OCI-LY1 (cell line): Measurements from ENCODE around the gene CLIC2.

Experiments used
- H2AFZ ChIP-seq: fragments of 200-600 bp; sonication (generic), shearing (Covaris generic); 2 replicates; pipeline ENCODE4 v1.6.0; 2014; ENCODE audit warnings: antibody characterized with exemption, mild to moderate bottlenecking, low read length
- H3F3A ChIP-seq: fragments of 200-600 bp; sonication (generic), shearing (Covaris generic); 2 replicates; pipeline ENCODE4 v1.6.0; 2014; ENCODE audit warnings: mild to moderate bottlenecking, antibody characterized with exemption, low read length, moderate library complexity; ENCODE audit not compliant: insufficient read depth
- H3K27ac ChIP-seq: fragments of 200-600 bp; sonication (generic); 2 replicates; pipeline ENCODE4 v1.5.1; 2014; ENCODE audit warnings: low read length, mixed run types, mild to moderate bottlenecking, low read depth; ENCODE audit not compliant: poor library complexity, severe bottlenecking
- H3K27me3 ChIP-seq: fragments of 200-600 bp; sonication (generic); 2 replicates; pipeline ENCODE4 v1.6.0; 2014; ENCODE audit warnings: antibody characterized with exemption, mild to moderate bottlenecking, low read length, moderate library complexity; ENCODE audit not compliant: insufficient read depth
- H3K36me3 ChIP-seq: fragments of 200-600 bp; sonication (generic); 2 replicates; pipeline ENCODE4 v1.6.1; 2014; ENCODE audit warnings: mild to moderate bottlenecking, antibody characterized with exemption, low read length, moderate library complexity, mixed read lengths; ENCODE audit not compliant: insufficient read depth
- H3K4me1 ChIP-seq: fragments of 200-600 bp; sonication (generic); 2 replicates; pipeline ENCODE4 v1.5.1; 2014; ENCODE audit warnings: mild to moderate bottlenecking, low read length, moderate library complexity; ENCODE audit not compliant: insufficient read depth, severe bottlenecking
- H3K4me2 ChIP-seq: fragments of 200-600 bp; sonication (generic), shearing (Covaris generic); 2 replicates; pipeline ENCODE4 v1.6.1; 2014; ENCODE audit warnings: low read length
- H3K4me3 ChIP-seq: fragments of 200-600 bp; sonication (generic); 2 replicates; pipeline ENCODE4 v1.5.1; 2014; ENCODE audit warnings: low read length, low read depth, mild to moderate bottlenecking, mixed read lengths; ENCODE audit not compliant: poor library complexity, severe bottlenecking
- H3K79me2 ChIP-seq: fragments of 200-600 bp; shearing (Covaris generic); 2 replicates; pipeline ENCODE4 v1.6.1; 2016; ENCODE audit warnings: mixed run types, low read length, mixed read lengths; ENCODE audit not compliant: insufficient read depth
- H3K9ac ChIP-seq: fragments of 200-600 bp; sonication (generic), shearing (Covaris generic); 2 replicates; pipeline ENCODE4 v1.6.1; 2014; ENCODE audit warnings: mild to moderate bottlenecking, low read length, mixed read lengths
- H3K9me2 ChIP-seq: fragments of 200-600 bp; sonication (generic), shearing (Covaris generic); 2 replicates; pipeline ENCODE4 v1.6.1; 2014; ENCODE audit warnings: low read depth, mild to moderate bottlenecking, low read length, mixed read lengths
- H3K9me3 ChIP-seq: fragments of 200-600 bp; shearing (Covaris generic); 2 replicates; pipeline ENCODE4 v1.6.1; 2014; ENCODE audit warnings: low read length, mixed read lengths
- H4K20me1 ChIP-seq: fragments of 200-600 bp; sonication (generic), shearing (Covaris generic); 2 replicates; pipeline ENCODE4 v1.6.0; 2016; ENCODE audit warnings: mild to moderate bottlenecking, low read length; ENCODE audit not compliant: insufficient read depth
- EZH2 ChIP-seq: fragments of 200-600 bp; sonication (generic), shearing (Covaris generic); IDR thresholded peaks from 2 replicates; pipeline ENCODE4 v1.8.0; 2017; ENCODE audit warnings: borderline replicate concordance, mixed run types, mild to moderate bottlenecking, antibody characterized with exemption, low read length, moderate library complexity, mixed read lengths
- TF ChIP-seq, protein P1 (sequence below): fragments of 200-600 bp; sonication (generic), shearing (Covaris generic); IDR thresholded peaks from 2 replicates; pipeline ENCODE4 v1.5.1; 2017; ENCODE audit warnings: mild to moderate bottlenecking, antibody characterized with exemption, low read length, moderate library complexity, mixed read lengths

Gene CLIC2

DNA sequence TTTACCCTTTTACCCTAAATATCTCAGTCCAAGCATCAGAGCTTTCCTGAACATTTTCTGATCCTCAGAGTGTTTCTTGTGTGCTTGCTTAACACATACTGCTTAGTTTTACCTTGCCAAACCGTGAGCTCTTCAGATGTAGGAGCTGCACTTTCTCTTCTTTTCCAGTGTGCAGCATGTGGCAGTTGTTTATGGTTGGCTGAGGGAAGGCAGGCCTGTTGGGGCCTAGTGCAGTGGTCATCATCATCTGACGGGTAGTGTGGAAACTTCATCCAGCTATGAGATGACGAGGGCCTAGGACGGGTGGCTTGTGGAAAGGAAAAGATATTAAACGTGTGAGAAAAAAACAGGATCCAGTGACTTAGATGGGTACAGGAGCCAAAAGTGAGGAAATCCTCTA lies 96.7 kb downstream of the CLIC2 start:
- no peaks in the 10 kb centered on the region for H3F3A ChIP-seq
- peaks cover 43% of the 10 kb centered on the region for H3K36me3 ChIP-seq
- TF ChIP-seq EZH2, result no peak
- TF ChIP-seq, protein P1, sequence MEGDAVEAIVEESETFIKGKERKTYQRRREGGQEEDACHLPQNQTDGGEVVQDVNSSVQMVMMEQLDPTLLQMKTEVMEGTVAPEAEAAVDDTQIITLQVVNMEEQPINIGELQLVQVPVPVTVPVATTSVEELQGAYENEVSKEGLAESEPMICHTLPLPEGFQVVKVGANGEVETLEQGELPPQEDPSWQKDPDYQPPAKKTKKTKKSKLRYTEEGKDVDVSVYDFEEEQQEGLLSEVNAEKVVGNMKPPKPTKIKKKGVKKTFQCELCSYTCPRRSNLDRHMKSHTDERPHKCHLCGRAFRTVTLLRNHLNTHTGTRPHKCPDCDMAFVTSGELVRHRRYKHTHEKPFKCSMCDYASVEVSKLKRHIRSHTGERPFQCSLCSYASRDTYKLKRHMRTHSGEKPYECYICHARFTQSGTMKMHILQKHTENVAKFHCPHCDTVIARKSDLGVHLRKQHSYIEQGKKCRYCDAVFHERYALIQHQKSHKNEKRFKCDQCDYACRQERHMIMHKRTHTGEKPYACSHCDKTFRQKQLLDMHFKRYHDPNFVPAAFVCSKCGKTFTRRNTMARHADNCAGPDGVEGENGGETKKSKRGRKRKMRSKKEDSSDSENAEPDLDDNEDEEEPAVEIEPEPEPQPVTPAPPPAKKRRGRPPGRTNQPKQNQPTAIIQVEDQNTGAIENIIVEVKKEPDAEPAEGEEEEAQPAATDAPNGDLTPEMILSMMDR, result no peak
- H3K27me3 ChIP-seq, result no peaks in the 10 kb centered on the region
- H3K4me1 ChIP-seq, result no peaks in the 10 kb centered on the region
- no peak overlapping the region for H3K4me3 ChIP-seq
- no peaks in the 10 kb centered on the region for H3K9me3 ChIP-seq
- H2AFZ ChIP-seq, result no peak overlapping the region
- H4K20me1 ChIP-seq, result no peaks in the 10 kb centered on the region
- no peak overlapping the region for H3K4me2 ChIP-seq
- H3K79me2 ChIP-seq, result no peaks in the 10 kb centered on the region
- no peaks in the 10 kb centered on the region for H3K9me2 ChIP-seq
- H3K27ac ChIP-seq, result no peak overlapping the region
- H3K9ac ChIP-seq, result no peak overlapping the region

DNA sequence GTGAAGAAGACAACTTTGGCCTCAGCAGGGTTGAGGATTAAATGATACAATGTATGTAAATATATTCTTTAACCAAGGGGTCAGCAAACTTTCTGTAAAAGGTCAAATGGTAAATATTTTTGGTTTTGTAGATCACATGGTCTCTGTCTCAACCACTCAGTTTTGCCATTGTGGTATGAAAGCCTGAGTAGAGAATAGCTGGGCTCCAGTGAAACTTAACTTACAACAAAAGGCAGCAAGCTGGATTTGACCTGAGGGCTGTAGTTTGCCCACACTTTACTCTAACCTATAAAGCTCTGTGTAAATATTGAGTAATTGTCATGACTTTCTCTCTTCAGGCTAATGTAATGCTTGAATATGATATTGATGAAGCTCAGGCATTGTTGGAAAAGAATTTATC lies 98.5 kb downstream of the CLIC2 start:
- TF ChIP-seq, protein P1, result no peak
- no peak for TF ChIP-seq EZH2
- Histone ChIP-seq H3K27me3 (no peaks in the 10 kb centered on the region), H3K79me2 (no peaks in the 10 kb centered on the region), H4K20me1 (no peaks in the 10 kb centered on the region), H3K9ac (no peak overlapping the region), H3K9me2 (no peaks in the 10 kb centered on the region), H2AFZ (no peak overlapping the region), H3K4me2 (no peak overlapping the region), H3K4me1 (no peaks in the 10 kb centered on the region), H3K4me3 (no peak overlapping the region), H3K9me3 (no peaks in the 10 kb centered on the region), H3K27ac (no peak overlapping the region), H3F3A (no peaks in the 10 kb centered on the region), H3K36me3 (peaks cover 56% of the 10 kb centered on the region)

DNA sequence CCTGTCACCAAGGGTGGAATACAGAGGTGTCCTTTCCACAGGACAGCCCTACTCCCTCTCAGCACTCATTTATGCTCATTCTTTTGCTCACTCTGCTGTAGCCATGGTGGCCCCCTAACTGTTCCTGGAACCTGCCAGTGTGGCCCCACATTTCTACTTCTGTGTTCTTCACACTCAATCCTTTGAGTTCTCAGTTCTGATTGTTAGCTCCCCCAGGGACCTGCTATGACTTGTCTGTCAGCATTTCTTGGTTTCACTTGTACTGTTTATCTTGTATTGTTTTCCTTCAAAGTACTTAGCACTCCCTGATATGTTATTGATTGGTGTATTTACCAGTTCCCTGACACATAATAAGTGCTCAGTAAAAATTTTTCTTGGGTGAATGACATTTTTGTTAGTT lies 103.3 kb downstream of the CLIC2 start:
- Histone ChIP-seq H3K4me1 (no peaks in the 10 kb centered on the region), H4K20me1 (no peaks in the 10 kb centered on the region), H3K4me2 (no peak overlapping the region), H3K9me2 (no peaks in the 10 kb centered on the region), H3F3A (no peaks in the 10 kb centered on the region), H3K79me2 (no peaks in the 10 kb centered on the region), H3K36me3 (peaks cover 63% of the 10 kb centered on the region), H3K9me3 (no peaks in the 10 kb centered on the region), H2AFZ (no peak overlapping the region), H3K27me3 (no peaks in the 10 kb centered on the region), H3K27ac (no peak overlapping the region), H3K9ac (no peak overlapping the region), H3K4me3 (no peak overlapping the region)
- TF ChIP-seq, protein P1, result no peak
- no peak for TF ChIP-seq EZH2
